Colonic mucosa (tissue), 4 donors: ENCODE data around the gene SUMF1. TPM values are rescaled to one million over a fixed set of nuclear protein-coding genes. Genes with fewer than 3 reads are reported as not detected.

Source experiments
- DNase-seq: peaks from one replicate; pipeline ENCODE4 v3.0.0-alpha.2; 2020
- H3K27ac ChIP-seq: fragments of 200-600 bp; one replicate; pipeline ENCODE4 v1.8.0; 2021
- H3K27me3 ChIP-seq: fragments of 200-600 bp; one replicate; pipeline ENCODE4 v1.8.0; 2021
- H3K36me3 ChIP-seq: fragments of 200-600 bp; one replicate; pipeline ENCODE4 v1.8.0; 2021
- H3K4me1 ChIP-seq: fragments of 200-600 bp; one replicate; pipeline ENCODE4 v1.8.0; 2021; ENCODE audit warnings: mild to moderate bottlenecking
- H3K4me3 ChIP-seq: fragments of 200-600 bp; one replicate; pipeline ENCODE4 v1.8.0; 2021
- H3K9ac ChIP-seq, 2 donors: one replicate each; pipeline ENCODE4 v1.7.0; 2013; ENCODE audit warnings: control low read depth in 2 of 2, low read depth in 2 of 2, low read length in 2 of 2
- H3K9me3 ChIP-seq: fragments of 200-600 bp; one replicate; pipeline ENCODE4 v1.8.0; 2021
- intact Hi-C: fragments of 100-400 bp; cut with DNase I; formaldehyde crosslinking; loops from one replicate; pipeline ENCODE4 v1.14.1; 2022
- total RNA-seq, 2 donors: library from RNA; stranded (reverse); fragmentation: NEBNext Ultra II Directional in 1 of 2; extraction: Animal tissue kit (Norgen Biotek cat#: 25700) in 1 of 2; gene quantifications; one replicate each; pipeline ENCODE4 v1.2.1, GENCODE V29; 2021
- TF ChIP-seq, protein P1 (sequence below): fragments of 200-600 bp; IDR thresholded peaks from one replicate; pipeline ENCODE4 v1.8.0; 2022; ENCODE audit warnings: antibody characterized with exemption, mild to moderate bottlenecking
- donor health status: healthy.
- donor health status: DM: no; HTN: no; CAD: no.
- donor health status: DM: no; HTN: no; CAD: no.

SUMF1 gene
- total RNA-seq, 2 donors from 2014 or later = 37.6 to 43.9 TPM

DNA sequence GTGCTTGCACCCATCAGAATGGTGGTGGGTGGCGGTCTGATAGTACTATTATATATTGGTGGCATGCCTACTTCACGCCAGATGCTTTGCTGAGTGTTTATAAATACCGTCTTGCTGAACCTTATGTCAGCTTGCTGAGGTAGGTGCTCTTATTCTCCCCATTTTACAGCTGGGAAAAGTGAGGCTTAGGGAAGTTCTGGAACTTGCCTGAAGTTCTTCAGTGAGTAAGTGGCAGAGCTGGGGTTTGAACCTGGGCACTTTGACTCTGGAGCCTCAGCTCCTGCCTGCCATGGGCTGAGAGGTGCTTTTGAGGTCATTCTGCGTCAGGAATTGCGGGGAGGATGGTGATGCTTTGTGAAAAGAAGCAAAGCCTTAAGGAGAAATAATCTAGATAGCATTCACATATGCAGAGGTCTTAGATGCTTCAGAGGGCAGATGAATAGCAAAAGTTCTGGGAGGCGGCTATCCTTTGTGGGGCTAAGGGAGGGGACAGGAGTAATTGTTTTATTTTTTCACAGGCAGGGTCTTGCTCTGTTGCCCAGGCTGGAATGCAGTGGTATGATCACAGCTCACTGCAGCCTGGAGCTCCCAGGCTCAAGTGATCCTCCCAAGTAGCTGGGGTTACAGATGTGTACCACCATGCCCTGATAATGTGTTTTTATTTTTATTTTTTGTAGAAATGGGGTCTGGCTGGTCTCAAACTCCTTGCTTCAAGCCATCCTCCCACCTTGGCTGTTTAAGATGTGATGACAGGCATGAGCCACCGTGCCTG lies 44.6 kb upstream of the SUMF1 start:
- Histone ChIP-seq H3K27me3 (no peaks in the 10 kb centered on the region), H3K9me3 (no peaks in the 10 kb centered on the region), H3K36me3 (no peaks in the 10 kb centered on the region), H3K4me1 (no peaks in the 10 kb centered on the region), H3K9ac (no peak overlapping the region), H3K27ac (no peak overlapping the region), H3K4me3 (no peak overlapping the region)
- TF ChIP-seq, protein P1, sequence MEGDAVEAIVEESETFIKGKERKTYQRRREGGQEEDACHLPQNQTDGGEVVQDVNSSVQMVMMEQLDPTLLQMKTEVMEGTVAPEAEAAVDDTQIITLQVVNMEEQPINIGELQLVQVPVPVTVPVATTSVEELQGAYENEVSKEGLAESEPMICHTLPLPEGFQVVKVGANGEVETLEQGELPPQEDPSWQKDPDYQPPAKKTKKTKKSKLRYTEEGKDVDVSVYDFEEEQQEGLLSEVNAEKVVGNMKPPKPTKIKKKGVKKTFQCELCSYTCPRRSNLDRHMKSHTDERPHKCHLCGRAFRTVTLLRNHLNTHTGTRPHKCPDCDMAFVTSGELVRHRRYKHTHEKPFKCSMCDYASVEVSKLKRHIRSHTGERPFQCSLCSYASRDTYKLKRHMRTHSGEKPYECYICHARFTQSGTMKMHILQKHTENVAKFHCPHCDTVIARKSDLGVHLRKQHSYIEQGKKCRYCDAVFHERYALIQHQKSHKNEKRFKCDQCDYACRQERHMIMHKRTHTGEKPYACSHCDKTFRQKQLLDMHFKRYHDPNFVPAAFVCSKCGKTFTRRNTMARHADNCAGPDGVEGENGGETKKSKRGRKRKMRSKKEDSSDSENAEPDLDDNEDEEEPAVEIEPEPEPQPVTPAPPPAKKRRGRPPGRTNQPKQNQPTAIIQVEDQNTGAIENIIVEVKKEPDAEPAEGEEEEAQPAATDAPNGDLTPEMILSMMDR = no peak
- intact Hi-C loops = no loop called here
- no peak for DNase-seq

DNA sequence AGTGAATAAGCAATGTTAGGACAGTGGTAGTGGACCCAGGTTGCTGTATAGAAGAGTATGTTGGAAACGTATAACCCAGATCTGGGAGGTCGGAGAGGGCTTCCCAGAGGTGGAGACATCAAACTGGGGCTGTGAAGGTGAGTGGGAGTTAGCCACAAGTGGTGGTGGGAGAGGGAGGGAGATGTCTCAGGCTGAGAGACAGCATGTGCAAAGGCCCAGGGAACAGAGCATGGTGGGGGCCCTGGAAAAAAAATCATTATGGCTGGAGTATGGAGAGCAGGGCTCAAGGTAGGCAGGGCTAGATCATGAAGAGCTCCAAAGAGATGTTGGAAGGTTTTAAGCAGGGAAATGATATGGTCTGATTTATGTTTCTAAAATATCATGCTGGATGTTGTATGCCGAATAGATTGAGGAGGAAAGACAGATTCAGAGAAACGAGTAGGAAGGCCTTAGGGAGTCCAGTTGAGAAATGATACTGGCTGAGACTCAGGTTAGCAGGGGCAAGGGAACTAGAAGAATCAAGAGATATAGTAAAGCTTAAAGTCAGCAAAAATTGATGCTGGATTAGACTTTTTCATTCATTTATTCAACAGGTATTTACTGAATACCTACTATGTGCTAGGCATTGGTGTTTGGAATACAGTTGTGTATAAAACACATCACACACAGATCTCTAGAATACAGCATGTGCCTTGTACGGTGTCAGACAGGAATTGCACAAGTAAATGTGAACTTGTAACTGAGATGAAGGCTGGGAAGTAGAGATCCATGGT lies 43.1 kb upstream of the SUMF1 start:
- Histone ChIP-seq H3K36me3 (no peaks in the 10 kb centered on the region), H3K27me3 (no peaks in the 10 kb centered on the region), H3K9me3 (no peaks in the 10 kb centered on the region), H3K4me1 (no peaks in the 10 kb centered on the region), H3K27ac (no peak overlapping the region), H3K9ac (no peak overlapping the region), H3K4me3 (no peak overlapping the region)
- DNase-seq = no peak
- TF ChIP-seq, protein P1 = no peak
- intact Hi-C loops = no loop called here

DNA sequence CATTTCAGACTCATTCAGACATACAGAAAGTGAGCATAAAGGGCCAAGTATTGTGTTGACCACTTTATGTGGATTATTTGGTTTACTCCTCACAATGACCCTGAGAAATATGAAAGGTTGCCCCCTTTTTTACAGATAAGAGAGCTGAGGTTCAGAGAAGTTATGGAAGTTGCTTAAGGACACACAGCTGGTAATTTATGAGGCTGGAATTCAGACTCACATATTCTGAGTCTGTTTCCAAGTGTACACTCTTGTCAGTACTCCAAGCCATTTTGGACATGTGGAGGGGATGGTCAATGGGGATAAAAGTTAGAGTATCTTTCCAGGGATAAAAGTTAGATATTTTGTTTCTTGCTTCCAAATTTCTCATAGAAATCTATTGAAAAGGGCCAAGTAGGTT lies 42.0 kb upstream of the SUMF1 start:
- TF ChIP-seq, protein P1 = no peak
- H3K4me1 ChIP-seq = peaks cover 7% of the 10 kb centered on the region
- DNase-seq = no peak
- H3K27ac ChIP-seq = no peak overlapping the region
- no peaks in the 10 kb centered on the region for H3K27me3 ChIP-seq
- intact Hi-C loops = no loop called here
- no peak overlapping the region for H3K4me3 ChIP-seq
- no peaks in the 10 kb centered on the region for H3K36me3 ChIP-seq
- H3K9me3 ChIP-seq = no peaks in the 10 kb centered on the region
- H3K9ac ChIP-seq = no peak overlapping the region

DNA sequence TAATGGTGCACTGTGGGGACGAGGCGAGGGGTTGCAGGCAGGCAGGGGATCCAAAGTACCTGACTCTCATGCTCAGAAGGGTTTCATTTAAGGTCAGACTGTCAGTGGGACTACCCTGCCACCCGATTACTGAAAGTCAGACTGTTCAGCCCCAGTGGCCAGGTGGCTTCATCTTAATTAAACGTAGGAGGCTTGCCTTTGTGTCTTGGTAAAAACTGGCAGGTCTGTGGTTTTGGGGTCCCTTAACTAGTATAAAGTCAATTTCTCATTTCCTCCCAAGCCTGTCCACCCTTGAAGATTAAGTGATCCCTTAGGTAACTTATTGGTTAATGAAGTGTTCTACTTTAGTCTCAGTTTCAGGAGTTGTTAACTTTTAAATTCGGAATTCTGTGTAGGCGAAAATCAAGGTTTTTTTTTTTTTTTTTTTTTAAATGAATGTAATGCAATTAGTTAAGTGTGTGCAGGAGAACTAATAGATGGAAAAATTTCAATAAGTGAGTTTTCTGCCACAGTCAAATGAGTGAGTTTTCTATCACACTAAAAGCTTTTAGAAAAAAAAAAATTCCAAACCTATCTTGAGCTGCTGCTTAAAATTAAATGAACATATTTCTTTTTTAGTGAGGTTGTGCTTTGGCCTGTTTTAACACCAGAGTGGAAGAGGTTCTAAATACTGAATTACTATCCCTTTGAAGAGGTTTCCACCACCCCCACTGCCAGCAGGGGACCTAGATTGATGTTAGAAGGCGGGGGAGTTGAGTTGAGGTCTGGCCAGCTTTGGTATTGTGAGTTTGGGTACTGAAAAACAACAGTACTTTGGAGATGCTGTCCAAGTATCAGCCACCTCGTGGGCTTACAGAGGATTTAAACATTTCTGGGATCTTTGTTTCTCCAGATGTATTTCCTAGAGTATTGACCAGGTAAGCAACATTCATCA lies 41.2 kb upstream of the SUMF1 start:
- intact Hi-C loops = no loop called here
- DNase-seq = no peak
- TF ChIP-seq, protein P1 = no peak
- Histone ChIP-seq H3K4me3 (no peak overlapping the region), H3K27me3 (no peaks in the 10 kb centered on the region), H3K4me1 (peaks cover 7% of the 10 kb centered on the region), H3K9me3 (no peaks in the 10 kb centered on the region), H3K36me3 (no peaks in the 10 kb centered on the region), H3K9ac (no peak overlapping the region), H3K27ac (no peak overlapping the region)

DNA sequence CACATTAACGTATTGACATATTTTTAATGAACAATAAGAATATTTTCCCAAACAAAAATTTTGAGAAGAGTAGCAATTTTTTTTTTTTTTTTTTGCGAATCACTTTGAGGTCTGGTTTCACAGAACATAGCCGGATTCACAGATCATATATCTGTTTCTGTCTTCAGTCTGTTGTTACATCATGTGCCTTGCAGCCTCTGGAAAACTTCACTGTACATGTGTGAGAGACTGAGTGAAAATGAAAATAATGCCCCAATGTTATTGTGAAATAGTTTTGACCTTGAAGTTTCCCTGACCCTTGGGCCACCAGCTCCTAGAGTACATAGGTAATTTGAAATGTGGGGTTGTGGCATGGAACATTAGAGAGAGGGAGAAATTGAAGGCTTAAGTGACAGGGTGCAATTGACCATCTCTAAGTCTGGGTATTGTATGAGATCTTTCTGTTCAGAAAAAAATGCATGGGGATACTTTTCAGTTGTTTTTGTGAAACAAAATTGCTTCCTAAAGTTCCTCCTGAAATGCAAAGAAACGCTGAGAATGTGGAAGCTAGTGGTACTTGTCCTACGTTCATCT lies 40.0 kb upstream of the SUMF1 start:
- intact Hi-C loops = no loop called here
- no peaks in the 10 kb centered on the region for H3K9me3 ChIP-seq
- no peak overlapping the region for H3K4me3 ChIP-seq
- no peaks in the 10 kb centered on the region for H3K36me3 ChIP-seq
- no peaks in the 10 kb centered on the region for H3K27me3 ChIP-seq
- H3K4me1 ChIP-seq = peaks cover 7% of the 10 kb centered on the region
- no peak overlapping the region for H3K27ac ChIP-seq
- TF ChIP-seq, protein P1 = no peak
- no peak for DNase-seq
- H3K9ac ChIP-seq = no peak overlapping the region
